Measurements from ENCODE around the gene CADM1. TPM values are rescaled to one million over a fixed set of nuclear protein-coding genes. Genes with fewer than 3 reads are reported as not detected.

Gene CADM1
- total and polyA plus RNA-seq, 11 donors: 11.4 to 80.2 (median 40.6) TPM

DNA sequence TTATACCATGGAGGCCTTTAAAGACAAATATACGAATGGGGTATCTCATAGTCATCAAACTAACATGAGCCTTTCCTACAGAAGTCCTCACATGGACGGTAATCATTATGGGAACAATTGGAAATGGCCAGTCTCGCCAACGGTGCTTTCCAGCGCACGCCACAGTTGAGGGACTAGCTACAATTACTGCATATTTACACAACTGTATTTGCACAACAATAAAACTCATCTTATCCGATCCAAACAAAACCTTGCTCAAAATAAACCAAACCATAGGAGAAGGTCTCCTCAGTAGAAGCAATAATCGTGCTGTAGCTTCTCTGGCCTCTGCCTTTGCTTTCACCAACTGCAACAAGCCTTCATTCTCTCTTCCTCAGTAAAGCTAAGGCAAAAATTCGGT, 5.9 kb downstream of the CADM1 start:
- TF ChIP-seq, protein P1, sequence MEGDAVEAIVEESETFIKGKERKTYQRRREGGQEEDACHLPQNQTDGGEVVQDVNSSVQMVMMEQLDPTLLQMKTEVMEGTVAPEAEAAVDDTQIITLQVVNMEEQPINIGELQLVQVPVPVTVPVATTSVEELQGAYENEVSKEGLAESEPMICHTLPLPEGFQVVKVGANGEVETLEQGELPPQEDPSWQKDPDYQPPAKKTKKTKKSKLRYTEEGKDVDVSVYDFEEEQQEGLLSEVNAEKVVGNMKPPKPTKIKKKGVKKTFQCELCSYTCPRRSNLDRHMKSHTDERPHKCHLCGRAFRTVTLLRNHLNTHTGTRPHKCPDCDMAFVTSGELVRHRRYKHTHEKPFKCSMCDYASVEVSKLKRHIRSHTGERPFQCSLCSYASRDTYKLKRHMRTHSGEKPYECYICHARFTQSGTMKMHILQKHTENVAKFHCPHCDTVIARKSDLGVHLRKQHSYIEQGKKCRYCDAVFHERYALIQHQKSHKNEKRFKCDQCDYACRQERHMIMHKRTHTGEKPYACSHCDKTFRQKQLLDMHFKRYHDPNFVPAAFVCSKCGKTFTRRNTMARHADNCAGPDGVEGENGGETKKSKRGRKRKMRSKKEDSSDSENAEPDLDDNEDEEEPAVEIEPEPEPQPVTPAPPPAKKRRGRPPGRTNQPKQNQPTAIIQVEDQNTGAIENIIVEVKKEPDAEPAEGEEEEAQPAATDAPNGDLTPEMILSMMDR (IDR thresholded peaks at IDR 0.05): no peak
- no peak for TF ChIP-seq POLR2A (IDR thresholded peaks at IDR 0.05)

DNA sequence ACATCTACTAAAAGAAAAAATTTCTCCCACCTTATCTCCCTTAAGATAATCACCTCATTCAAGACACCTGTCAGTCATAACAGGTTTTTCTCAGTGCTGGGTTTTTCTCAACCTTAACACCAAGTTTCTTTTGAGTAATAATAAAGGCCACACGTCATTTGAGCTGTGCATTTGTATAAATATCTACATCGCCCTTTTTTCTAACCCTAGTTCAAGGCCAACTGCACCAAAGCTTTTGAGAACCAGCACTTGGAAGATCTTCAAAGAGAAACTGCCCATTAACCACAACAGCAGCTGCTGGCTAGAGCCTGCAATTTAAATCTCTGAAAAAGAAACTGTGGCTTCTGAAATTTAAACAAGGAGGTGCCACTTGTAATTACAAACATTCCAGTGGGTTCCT, 6.9 kb downstream of the CADM1 start:
- H3K27ac ChIP-seq: no peak overlapping the region
- DNase-seq (no peak), ATAC-seq (no peak)
- peaks cover 0 to 46% (median 6%) of the 10 kb centered on the region in 9 donors for H3K27me3 ChIP-seq
- intact Hi-C loops (cut with DNase I): loop anchor here in 1 of 10 donors (10.0 kb wide), 1 partner anchor 163 kb away; no protein-coding TSS in a partner anchor
- H3K4me3 ChIP-seq: no peak overlapping the region
- no peaks in the 10 kb centered on the region for H3K9me3 ChIP-seq
- 79 to 88% (median 83%) methylated on average over 2 of the region's 2 CpGs for WGBS, 4 donors
- H3K4me1 ChIP-seq: peaks cover 0 to 20% (median 2%) of the 10 kb centered on the region in 12 donors
- TF ChIP-seq, protein P1 (IDR thresholded peaks at IDR 0.05): no peak
- no peak for TF ChIP-seq POLR2A (IDR thresholded peaks at IDR 0.05)
- no peaks in the 10 kb centered on the region for H3K36me3 ChIP-seq

More for the DNA sequence above, 5.9 kb downstream of the CADM1 start:
- no peak for DNase-seq
- H3K27ac ChIP-seq: no peak overlapping the region
- H3K9me3 ChIP-seq: no peaks in the 10 kb centered on the region
- H3K36me3 ChIP-seq: no peaks in the 10 kb centered on the region
- peaks cover 0 to 27% (median 6%) of the 10 kb centered on the region in 12 donors for H3K4me1 ChIP-seq
- H3K27me3 ChIP-seq: peaks cover 0 to 56% (median 6%) of the 10 kb centered on the region in 9 donors
- intact Hi-C loops (cut with DNase I): loop anchor here in 1 of 10 donors (10.0 kb wide), 1 partner anchor 164 kb away; no protein-coding TSS in a partner anchor
- no peak for ATAC-seq
- H3K4me3 ChIP-seq: no peak overlapping the region
- WGBS, 4 donors: 79 to 89% (median 85%) methylated on average over 9 of the region's 9 CpGs

DNA sequence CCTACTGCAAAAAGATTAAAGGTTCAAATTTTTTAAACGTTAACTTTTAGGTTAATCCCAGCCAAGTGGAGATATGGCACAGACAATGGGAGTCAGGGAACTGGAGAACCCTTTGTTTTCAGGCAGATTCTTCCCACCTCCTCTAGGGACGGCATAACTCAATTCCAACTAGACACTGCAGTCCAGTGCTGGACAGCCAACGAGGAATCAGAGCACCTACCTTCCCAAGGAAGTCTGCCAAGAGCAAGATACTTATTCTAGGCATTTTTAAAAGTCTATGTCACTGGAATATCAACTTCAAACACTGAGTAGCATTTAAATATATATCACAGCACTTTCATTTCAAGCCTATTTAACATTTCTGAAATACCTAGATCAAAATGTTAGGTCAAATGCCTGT, 7.3 kb downstream of the CADM1 start:
- Histone ChIP-seq H3K27me3 (peaks cover 0 to 42% (median 6%) of the 10 kb centered on the region in 9 donors), H3K4me3 (no peak overlapping the region), H3K36me3 (no peaks in the 10 kb centered on the region), H3K27ac (no peak overlapping the region), H3K9me3 (no peaks in the 10 kb centered on the region), H3K4me1 (peaks cover 0 to 16% (median 2%) of the 10 kb centered on the region in 12 donors)
- WGBS, 4 donors: 42 to 57% (median 55%) methylated on average over 3 of the region's 3 CpGs
- ATAC-seq: no peak
- intact Hi-C loops (cut with DNase I): loop anchor here in 1 of 10 donors (10.0 kb wide), 1 partner anchor 162 kb away; no protein-coding TSS in a partner anchor
- DNase-seq: no peak
- TF ChIP-seq POLR2A (IDR thresholded peaks at IDR 0.05): no peak
- TF ChIP-seq, protein P1 (IDR thresholded peaks at IDR 0.05): no peak

DNA sequence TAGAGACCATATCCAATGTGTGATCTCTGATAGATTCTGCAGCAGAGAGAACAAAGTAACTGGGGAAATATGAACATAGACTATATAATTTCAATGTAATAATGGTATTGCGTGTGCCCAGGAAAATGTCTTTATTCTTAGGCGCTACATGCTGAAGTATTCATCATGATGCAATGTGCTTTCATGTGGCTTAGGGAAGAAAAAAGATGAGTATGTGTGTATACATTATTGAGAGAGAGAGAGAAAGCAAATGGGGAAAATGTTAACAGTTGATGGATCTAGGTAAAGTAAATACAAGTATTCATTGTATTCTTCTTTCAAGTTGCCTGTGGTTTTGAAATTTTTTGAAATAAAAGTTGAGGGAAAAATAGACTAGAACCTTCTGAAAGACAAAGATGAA, 10.3 kb downstream of the CADM1 start:
- Histone ChIP-seq H3K27ac (no peak overlapping the region), H3K4me3 (no peak overlapping the region), H3K9me3 (no peaks in the 10 kb centered on the region), H3K27me3 (peaks cover 0 to 14% (median 0%) of the 10 kb centered on the region in 9 donors), H3K36me3 (no peaks in the 10 kb centered on the region), H3K4me1 (peaks cover 0 to 6% (median 0%) of the 10 kb centered on the region in 12 donors)
- intact Hi-C loops (cut with DNase I): loop anchor here in 1 of 10 donors (10.0 kb wide), 1 partner anchor 159 kb away; no protein-coding TSS in a partner anchor
- no peak for ATAC-seq
- WGBS, 4 donors: 93 to 98% (median 96%) methylated on average over 2 of the region's 2 CpGs
- DNase-seq: no peak
- TF ChIP-seq POLR2A (IDR thresholded peaks at IDR 0.05): no peak
- TF ChIP-seq, protein P1 (IDR thresholded peaks at IDR 0.05): no peak

Measured in heart left ventricle (tissue), 16 donors.